ENCODE results near the gene RAVER1. TPM values are rescaled to one million over a fixed set of nuclear protein-coding genes. Genes with fewer than 3 reads are reported as not detected.
A peak's percentile ranks its signal among the peaks of the same experiment; 100 is the strongest.
"Not testable (repeated sequence)": the region's sequence is repeated elsewhere in the genome, so short reads cannot be mapped to it uniquely, and the experiment has no call there.

RAVER1 gene, protein sequence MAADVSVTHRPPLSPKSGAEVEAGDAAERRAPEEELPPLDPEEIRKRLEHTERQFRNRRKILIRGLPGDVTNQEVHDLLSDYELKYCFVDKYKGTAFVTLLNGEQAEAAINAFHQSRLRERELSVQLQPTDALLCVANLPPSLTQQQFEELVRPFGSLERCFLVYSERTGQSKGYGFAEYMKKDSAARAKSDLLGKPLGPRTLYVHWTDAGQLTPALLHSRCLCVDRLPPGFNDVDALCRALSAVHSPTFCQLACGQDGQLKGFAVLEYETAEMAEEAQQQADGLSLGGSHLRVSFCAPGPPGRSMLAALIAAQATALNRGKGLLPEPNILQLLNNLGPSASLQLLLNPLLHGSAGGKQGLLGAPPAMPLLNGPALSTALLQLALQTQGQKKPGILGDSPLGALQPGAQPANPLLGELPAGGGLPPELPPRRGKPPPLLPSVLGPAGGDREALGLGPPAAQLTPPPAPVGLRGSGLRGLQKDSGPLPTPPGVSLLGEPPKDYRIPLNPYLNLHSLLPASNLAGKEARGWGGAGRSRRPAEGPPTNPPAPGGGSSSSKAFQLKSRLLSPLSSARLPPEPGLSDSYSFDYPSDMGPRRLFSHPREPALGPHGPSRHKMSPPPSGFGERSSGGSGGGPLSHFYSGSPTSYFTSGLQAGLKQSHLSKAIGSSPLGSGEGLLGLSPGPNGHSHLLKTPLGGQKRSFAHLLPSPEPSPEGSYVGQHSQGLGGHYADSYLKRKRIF
- 10 to 100 TPM; 22.2 to 45.2 (median 35.8) TPM for polyA plus RNA-seq (ENCODE audit: insufficient read length in 4 of 4)

DNA sequence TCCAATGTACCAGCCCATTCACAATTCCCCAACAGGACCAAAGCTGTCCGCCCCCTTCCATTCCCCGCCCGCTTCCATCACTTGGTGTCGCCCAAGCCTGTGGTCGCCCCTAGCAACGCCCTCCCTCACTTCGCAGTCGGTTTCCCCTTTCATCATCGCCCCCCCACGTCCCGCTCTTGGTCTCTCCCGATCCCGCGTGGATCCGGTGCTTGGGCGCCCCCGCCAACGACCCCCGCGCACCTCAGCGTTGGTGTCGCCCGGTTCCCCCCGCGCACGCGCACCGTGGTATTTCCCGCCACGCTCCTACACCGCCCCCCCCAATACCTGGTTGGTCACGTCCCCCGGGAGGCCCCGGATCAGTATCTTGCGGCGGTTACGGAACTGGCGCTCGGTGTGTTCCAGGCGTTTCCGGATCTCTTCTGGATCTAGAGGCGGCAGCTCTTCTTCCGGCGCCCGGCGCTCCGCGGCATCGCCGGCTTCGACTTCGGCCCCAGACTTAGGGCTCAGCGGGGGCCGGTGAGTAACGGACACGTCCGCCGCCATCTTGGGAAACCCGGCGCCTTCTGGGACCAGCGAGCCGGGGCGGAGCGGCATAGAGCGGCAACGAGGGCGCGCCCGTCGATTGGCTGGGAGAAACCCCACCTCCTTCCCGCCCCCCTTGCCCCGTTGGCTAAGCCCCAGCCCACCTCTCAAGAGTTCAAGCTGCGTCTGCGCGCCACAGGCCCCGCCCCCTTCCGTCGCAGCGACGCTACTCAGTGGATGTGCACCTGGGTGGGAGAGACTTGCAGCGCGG lies at the start of gene RAVER1:
Gene RAVER1 (minus strand): TSS at position 565 of the 793 bp plus-strand sequence. CDS start 22 bp downstream, at position 543.
- DNase-seq (ENCODE audit: low read depth in 4 of 4, low spot score in 2 of 4), result peak; percentile 86 to 95 (median 90)

DNA sequence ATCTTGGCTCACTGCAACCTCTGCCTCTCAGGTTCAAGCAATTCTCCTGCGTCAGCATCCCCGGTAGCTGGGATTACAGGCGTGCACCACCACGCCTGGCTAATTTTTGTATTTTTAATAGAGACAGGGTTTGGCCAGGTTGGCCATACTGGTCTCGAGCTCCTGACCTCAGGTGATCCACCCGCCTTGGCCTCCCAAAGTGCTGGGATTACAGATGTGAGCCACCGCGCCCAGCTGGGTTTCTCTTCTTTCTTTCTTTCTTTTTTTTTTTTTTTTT lies 49.8 kb upstream of the RAVER1 start:
- not testable (repeated sequence) for DNase-seq (ENCODE audit: low read depth in 4 of 4, low spot score in 2 of 4)

DNA sequence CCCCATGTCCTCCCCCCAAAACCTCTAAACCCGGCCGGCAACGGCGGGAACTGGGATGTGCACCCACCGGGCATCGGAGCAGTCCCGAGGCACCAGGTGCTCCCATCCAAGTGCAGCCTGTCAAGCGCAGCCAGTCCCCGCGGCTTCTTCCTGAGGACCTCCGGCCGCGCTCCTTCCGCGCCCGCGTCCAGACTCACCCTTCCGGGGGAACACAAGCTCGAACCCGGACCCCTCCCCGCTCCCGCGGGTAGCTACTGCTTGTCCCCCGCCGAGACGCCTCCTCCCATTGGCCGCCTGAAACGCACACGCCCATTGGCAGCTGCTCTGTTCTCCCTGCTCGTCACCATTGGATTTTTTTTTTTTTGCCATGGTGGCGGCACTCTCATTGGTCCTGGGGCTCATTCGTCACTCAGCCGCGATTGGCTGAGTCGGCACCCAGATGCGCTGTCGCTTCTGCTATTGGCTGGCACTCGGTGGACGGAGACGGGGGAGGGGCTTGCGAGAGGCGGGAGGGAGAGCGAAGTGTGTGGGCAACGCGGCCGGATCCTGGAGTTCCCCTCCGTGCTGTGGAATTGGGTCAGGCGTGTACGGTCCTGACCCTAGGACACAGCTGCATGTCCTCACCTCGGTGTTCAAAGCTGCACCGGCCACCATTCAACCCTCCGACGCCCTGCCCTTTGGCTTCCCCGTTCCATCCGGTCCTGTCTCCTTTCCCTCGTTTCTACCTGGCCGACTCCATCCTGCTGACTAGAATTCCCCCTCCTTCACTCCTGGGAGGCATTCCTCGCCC lies 47.2 kb upstream of the RAVER1 start, which contains the start of gene TYK2:
Gene TYK2 (minus strand): TSS at position 260 of the 790 bp plus-strand sequence. CDS start 2,166 bp downstream, outside the sequence.
- DNase-seq (ENCODE audit: low read depth in 4 of 4, low spot score in 2 of 4), result peak; percentile 94 to 99 (median 97)

DNA sequence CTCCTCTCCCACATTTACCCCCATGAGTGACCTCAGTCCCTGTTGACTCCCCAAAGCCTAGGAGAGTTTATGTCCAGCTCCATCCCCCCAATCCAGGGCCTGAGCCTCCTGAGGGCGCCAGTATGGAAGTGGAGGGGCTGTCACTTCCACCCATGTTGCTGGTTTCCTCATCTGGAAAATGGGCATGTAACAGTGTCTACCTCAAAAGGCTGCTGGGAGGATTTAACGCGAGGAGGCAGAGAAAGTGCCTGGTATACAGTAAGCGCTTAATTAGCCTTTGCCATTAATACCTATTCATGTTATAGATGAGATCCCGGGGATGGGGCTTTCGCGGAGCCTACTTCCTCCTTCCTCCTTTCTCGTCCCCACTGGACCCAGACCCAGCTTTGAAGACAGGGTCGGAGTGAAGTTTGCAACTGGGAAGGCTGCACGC lies 46.6 kb upstream of the RAVER1 start:
- DNase-seq (ENCODE audit: low read depth in 4 of 4, low spot score in 2 of 4), result no peak

DNA sequence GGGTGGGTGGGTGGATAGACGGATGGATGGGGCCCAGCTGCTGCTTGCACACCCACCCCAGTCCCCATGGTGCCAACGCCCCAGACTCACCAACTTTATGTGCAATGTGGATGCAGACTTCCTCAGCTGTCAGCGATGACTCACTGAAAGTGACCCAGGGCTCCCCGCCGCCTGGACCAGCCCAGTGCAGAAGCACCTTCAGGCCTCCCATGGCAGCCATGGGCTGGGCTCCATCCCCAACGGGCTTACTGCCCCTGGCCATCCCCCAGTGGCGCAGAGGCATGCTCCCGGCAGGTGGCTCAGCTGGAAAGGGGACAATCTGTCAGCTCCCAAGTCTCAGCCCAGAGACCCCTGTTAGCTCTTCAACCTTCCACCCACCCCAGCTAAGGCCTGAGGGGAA lies 44.8 kb upstream of the RAVER1 start:
- no peak for DNase-seq (ENCODE audit: low read depth in 4 of 4, low spot score in 2 of 4)

DNA sequence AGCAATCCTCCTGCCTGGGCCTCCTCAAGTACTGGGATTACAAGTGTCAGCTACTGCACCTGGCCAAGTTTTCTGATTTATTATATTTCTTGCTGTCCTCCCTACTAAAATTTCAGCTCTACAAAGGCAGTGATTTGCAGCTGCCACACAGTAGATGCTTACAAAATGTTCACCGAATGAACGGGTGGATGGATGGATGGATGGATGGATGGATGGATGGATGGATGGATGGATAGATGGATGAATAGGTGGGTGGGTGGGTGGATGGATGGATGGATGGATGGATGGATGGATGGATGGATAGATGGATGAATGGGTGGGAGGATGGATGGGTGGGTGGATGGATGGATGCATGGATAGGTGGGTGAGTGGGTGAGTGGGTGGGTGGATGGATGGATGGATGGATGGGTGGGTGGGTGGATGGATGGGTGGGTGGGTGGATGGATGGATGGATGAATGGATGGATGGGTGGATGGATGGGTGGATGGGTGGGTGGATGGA lies 43.9 kb upstream of the RAVER1 start:
- not testable (repeated sequence) for DNase-seq (ENCODE audit: low read depth in 4 of 4, low spot score in 2 of 4)

DNA sequence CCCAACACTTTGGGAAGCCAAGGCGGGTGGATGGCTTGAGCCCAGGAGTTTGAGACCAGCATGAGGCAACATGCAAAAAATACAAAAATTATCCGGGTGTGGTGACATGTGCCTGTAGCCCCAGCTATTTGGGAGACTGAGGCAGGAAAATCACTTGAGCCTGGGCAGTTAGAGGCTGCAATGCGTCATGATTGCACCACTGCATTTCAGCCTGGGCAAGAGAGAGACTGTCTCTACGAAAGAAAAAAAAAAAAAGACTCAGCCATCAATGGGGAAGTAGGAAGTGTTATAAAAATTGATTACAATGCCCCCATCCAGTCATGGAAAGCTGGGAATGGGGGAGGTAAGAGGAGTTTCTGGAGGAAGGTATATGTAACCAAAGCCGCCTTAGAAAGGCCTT lies 41.6 kb upstream of the RAVER1 start:
- no peak for DNase-seq (ENCODE audit: low read depth in 4 of 4, low spot score in 2 of 4)

DNA sequence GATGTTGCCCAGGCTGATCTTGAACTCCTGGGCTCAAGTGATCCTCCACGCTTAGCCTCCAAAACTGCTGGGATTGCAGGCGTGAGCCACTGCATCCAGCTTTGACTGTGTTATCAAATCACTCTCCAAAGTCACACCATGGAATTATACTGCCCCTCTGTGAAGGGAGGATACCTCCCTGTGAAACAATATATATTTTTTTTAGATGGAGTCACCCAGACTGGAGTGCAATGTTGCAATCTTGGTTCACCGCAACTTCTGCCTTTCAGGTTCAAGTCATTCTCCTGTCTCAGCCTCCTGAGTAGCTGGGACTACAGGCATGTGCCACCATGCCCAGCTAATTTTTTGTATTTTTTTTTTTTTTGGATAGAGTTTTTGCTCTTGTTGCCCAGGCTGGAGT lies 39.4 kb upstream of the RAVER1 start:
- DNase-seq (ENCODE audit: low read depth in 4 of 4, low spot score in 2 of 4), result no peak

DNA sequence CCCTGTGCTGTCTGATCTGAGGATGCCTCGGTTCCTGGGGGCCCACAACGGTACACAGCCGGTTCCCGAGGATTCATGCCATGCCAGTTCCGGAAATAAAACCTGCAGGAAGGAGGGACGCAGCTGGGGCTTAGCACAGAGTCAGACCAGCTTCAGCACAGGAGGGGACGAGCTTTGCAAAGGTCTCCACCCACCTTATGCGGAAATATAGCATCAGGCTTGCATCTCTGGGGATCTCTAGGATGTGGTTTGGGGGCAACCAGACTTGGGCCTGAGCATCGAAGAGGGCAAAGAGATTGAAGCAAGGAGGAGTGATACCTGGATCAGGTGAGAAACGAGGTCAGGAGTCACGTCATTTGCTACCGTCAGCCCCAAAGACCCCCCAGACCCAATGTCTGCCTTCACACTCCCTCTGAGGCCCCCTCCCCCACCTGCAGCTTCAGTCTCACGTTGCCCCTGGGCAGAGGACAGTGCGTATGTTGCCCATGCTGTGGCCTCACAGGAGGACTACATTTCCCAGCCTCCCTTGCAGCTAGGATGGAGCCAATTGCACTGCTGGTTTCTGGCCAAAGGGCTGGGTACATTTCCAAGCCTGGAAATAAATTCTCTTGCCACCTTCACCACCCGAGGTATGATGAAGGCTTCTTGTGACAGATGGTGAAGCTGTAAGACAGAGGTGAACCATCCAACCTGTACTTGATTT lies 34.9 kb upstream of the RAVER1 start:
- DNase-seq (ENCODE audit: low read depth in 4 of 4, low spot score in 2 of 4), result no peak

DNA sequence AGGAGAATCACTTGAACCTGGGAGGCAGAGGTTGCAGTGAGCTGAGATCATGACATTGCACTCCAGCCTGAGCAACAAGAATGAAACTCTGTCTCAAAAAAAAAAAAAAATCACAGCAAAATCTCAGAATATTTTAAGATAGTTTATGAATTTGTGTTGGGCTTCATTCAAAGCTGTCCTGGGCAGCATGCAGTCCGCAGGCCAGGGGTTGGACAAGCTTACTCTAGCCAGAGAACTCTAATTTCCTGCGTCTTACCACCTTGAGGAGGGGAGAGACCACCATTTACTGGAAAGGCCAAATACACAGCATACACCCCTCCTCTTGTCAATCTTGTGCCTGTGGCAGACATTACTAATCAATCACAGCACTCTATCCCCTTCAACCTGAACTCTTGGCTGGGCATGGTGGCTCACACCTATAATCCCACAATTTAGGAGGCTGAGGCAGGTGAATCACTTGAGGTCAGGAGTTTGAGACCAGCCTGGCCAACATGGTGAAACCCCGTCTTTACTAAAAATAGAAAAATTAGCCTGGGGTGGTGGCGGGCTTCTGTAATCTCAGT lies 33.7 kb upstream of the RAVER1 start:
- not testable (repeated sequence) for DNase-seq (ENCODE audit: low read depth in 4 of 4, low spot score in 2 of 4)

DNA sequence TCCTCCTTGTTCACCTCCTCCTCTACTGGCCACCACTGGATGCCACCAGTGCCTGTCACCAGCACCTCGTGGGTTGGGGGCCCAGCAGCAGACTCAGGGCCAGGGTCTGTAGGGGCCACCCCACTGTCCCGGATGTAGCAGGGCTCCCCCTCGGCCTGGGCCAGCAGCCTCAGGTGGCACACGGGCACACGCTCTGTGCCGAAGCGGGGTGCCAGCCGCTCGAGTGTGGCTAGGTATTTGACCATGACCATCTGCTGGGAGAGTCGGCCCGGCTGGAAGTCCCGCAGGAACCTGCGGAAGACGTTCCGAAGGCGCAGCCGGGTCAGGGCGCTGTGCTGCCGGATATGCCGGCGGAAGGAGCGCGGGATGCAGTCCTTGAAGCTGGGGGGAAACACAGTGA lies 32.2 kb upstream of the RAVER1 start:
- DNase-seq (ENCODE audit: low read depth in 4 of 4, low spot score in 2 of 4), result no peak

DNA sequence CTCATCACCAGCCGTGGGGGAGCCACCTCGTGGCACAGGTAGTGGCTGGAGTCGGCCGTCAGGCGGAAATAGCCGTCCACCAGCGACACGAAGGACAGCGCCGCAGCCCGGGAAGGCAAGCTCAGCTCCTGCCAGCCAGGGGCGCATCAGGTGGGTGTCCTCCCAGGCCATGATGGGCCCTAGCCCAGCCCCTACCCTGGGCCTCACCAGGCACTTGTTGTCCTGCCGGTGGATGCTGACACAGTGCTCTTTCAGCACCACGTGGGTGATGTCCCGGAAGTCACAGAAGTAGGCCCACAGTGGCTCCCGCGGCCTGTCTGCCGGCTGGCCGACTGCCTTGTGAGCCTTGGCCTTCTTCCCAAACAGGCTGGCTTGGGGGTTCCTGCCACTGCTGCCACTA lies 31.3 kb upstream of the RAVER1 start:
- DNase-seq (ENCODE audit: low read depth in 4 of 4, low spot score in 2 of 4), result no peak

DNA sequence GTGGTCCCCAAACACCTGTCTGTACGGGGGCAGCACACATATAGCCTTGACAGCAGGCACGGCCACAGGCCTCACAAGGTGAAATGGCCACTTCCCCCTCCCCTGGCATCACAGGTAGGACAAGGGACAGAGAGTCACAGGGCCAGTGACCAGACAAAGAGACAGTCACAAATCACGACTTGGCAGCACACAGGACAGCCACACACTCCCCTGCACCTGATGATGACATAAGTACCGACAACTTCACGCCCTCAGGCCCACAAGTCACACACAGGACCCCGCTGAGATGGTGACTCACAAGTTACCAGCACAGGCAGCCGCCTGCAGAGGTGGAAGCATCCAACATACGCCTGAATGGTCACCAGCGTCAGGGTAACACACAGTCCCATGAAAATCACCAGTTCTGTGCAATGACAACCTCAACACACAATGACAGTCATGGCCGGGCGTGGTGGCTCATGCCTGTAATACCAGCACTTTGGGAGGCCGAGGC lies 30.5 kb upstream of the RAVER1 start:
- no peak for DNase-seq (ENCODE audit: low read depth in 4 of 4, low spot score in 2 of 4)

DNA sequence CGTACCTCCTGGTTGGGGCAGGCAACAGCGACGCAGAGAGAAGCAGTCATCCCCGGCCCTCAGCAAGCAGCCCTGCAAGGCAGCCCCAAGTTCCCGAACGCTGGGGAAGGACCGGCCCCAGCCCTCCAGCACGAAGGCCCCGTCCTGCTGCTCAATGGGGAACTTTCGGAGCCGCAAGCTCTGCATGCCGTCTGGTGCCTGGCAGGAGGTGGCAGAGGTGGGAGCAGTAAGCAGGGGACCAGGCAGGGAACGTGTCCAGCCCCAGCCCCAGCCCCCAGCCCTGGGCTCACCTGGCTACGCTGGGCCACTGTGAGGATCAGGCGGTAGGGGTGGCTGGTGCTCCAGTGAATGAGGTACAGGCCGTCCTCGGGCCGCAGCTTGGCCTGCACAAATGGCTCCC lies 28.9 kb upstream of the RAVER1 start:
- no peak for DNase-seq (ENCODE audit: low read depth in 4 of 4, low spot score in 2 of 4)

DNA sequence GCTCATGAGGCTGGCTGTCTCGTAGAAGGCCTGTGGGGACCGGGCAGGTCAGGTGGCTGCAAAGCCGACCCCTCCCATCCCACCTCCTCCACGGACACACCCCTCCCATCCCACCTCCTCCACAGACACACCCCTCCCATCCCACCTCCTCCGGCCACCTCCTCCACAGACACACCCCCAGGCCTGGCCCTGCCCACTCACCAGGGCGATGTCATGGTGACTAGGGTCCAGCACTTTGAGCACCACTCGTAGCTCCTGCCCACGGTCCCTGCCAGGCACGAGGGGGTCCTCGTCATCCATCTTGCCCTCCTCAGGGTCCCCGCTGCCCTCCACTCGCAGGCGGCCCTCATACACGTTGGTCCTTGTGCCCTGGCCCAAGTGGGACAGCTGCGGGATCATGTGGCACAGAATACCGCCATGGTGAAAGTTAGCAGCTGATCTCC lies 28.3 kb upstream of the RAVER1 start:
- no peak for DNase-seq (ENCODE audit: low read depth in 4 of 4, low spot score in 2 of 4)

DNA sequence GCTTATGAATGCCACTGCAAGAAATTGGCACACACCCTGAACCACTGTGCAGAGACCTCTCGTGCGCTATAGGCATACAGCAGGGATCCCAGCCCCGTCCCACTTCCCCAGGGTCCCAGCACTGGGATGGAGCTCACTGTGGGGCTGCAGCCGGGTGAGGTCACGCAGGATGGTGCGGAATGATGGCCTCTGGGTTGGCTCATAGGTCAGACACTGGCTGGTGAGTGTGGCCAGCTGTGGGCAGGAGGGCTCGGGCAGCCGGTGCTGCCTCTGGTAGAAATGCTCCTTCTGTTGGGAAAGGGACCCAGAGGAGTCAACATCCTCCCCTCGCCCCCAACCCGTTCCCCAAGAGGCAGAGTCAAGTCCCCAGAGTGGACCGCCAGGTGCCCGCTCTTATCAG lies 23.1 kb upstream of the RAVER1 start:
- DNase-seq (ENCODE audit: low read depth in 4 of 4, low spot score in 2 of 4), result no peak

DNA sequence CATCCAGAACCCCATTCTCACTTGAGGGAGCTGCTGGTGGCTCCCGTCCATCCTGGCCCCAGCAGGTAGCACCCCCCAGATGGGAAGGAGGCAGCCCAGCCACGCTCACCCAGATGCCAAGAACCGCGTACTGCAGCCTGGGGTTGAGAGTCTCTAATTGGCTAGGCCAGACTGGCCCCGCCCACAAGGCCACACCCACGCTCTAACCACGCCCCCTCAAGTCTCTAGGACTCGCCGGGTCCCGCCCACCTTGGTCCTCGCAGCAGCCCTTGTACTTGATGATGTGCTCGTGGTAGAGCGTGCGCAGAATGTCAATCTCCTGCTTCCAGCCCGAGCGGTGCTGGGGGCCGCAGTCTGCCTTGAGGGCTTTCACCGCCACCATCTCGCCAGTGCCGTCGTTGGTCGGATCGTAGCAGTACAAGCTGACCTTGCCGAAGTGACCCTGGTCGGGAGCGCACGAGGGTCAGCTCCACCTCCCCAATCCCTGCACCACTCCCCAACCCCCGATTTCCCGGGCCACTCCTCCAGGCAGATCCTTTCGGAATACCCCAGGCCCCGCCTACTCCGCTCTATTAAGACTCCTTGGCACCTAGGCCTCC lies 20.6 kb upstream of the RAVER1 start:
- DNase-seq (ENCODE audit: low read depth in 4 of 4, low spot score in 2 of 4), result peak in 2 of 4 donors; percentile 4 to 37
